Ovary (tissue), 3 donors: ENCODE data around the gene IRS1.

Source experiments
- CTCF ChIP-seq, 3 donors: fragments of 450-650 bp in 2 of 3; fragments of 200-600 bp in 1 of 3; IDR thresholded peaks; one replicate each; pipeline versions ENCODE4 v1.5.1 to v1.8.0; 2016 to 2022; ENCODE audit warnings: antibody characterized with exemption in 3 of 3, mild to moderate bottlenecking in 1 of 3
- EP300 ChIP-seq: sonication (generic); formaldehyde crosslinking; IDR thresholded peaks from one replicate; pipeline ENCODE4 v1.6.1; 2017; ENCODE audit warnings: antibody characterized with exemption
- donor health status: DM: no; HTN: no; CAD: no.

DNA sequence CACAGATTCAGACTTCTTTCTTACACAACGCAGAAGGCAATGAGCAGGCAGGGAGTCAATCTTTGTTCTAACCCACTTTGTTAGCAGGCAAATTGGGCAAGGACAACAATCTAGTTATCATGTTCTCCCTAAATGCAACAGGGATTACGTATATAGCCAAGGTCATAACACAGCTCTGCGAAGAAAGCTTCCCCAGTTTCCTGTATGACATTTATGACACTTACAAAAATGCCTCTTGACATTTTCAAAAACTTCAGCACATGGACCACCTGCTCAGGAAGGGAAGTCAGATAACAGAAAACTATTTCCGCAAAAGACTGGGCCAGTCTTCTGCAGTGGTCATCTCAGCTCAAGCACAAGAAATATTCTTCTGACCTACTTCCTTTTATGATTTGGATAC is 106.1 kb downstream of the IRS1 start:
- TF ChIP-seq CTCF (IDR thresholded peaks at IDR 0.05) (no peak), EP300 (no peak)
